Choroid plexus epithelial cell (primary cell): Measurements from ENCODE around the gene ASCL2.

Experiments
- DNase-seq: peaks from one replicate; pipeline ENCODE4 v3.0.0-alpha.2; 2010; ENCODE audit warnings: low read depth
- H3K4me3 ChIP-seq: 2 replicates; pipeline ENCODE4 v1.5.1; 2011; ENCODE audit warnings: low read depth, mild to moderate bottlenecking, control low read depth, low read length, moderate library complexity
- TF ChIP-seq, protein P1 (sequence below): conservative IDR thresholded peaks from 2 replicates; pipeline ENCODE4 v1.5.1; 2011; ENCODE audit warnings: low read depth, mild to moderate bottlenecking, control low read depth, inconsistent platforms, low read length, moderate library complexity

ASCL2 gene

DNA sequence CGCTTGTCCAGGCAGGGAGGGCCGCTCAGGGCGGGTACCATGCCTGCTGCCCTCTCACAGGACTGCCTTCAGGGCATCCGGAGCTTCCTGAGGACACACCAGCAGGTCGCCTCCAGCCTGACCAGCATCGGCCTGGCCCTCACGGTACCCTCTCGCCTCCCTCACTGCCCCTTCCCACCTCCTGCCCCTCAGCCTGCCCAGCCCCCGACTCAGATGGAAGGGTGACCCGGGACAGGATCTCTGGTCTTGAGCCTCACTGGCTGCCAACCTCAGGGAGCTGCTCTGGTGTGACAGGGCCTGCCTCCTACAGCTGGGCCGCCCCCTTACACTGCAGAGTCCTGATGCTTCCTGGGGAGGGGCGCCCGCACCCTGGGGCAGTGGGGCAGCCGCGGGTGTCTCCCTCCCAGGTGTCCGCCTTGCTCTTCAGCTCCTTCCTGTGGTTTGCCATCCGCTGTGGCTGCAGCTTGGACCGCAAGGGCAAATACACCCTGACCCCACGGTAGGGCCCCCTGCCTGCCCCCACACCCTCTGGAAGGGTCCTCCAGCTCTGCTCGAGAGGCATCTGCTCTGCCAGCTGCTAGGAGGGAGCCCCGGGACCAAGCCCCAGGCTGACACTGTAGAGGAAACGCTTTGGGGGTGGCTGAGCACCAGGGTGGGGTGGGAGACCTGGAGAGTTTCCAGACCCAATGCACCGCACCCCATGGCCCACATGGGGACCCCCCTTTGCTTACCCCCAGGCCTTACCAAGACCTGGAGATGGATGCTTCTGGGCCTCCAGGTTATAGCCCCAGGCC lies 46.0 kb upstream of the ASCL2 start:
- DNase-seq: no peak
- TF ChIP-seq, protein P1, sequence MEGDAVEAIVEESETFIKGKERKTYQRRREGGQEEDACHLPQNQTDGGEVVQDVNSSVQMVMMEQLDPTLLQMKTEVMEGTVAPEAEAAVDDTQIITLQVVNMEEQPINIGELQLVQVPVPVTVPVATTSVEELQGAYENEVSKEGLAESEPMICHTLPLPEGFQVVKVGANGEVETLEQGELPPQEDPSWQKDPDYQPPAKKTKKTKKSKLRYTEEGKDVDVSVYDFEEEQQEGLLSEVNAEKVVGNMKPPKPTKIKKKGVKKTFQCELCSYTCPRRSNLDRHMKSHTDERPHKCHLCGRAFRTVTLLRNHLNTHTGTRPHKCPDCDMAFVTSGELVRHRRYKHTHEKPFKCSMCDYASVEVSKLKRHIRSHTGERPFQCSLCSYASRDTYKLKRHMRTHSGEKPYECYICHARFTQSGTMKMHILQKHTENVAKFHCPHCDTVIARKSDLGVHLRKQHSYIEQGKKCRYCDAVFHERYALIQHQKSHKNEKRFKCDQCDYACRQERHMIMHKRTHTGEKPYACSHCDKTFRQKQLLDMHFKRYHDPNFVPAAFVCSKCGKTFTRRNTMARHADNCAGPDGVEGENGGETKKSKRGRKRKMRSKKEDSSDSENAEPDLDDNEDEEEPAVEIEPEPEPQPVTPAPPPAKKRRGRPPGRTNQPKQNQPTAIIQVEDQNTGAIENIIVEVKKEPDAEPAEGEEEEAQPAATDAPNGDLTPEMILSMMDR: no peak
- H3K4me3 ChIP-seq: no peak overlapping the region

DNA sequence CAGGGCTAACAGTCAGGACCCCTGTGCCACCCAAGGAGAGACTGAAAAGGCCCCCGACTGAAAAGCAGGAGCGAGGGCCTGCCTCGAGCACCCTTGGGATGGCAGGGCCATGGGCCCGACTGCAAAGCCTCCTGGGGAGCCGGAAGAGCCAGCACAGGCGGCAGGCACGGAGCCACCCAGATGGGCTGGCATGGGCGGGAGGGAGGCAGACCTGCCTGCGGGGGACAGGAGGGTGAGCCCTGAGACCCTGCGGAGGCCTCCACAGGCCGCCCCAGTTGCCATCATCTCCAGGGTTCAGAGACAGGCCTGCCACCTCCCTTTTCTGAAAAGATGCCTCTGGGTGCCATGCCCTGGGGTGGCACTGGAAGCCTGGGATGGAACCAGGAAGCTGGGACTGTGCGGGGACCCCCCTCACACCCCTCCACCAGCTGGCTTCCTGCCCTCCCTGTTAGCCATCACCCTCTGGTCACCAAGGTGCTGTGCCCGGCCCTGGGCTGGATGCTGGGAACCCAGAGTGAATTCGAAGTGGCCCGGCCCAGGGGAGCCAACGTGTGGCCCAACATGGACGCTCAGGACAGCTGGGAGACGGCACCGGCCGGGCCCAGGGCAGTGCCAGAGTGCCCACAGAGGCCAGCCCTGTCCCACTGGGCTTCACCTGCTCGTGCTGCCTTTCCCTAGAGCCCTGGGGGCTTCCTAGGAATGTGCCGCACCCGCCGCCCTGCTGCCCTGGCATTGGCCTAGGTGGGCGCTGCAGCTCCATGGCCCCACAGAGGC lies 45.2 kb upstream of the ASCL2 start:
- TF ChIP-seq, protein P1: no peak
- H3K4me3 ChIP-seq: no peak overlapping the region
- DNase-seq: no peak

DNA sequence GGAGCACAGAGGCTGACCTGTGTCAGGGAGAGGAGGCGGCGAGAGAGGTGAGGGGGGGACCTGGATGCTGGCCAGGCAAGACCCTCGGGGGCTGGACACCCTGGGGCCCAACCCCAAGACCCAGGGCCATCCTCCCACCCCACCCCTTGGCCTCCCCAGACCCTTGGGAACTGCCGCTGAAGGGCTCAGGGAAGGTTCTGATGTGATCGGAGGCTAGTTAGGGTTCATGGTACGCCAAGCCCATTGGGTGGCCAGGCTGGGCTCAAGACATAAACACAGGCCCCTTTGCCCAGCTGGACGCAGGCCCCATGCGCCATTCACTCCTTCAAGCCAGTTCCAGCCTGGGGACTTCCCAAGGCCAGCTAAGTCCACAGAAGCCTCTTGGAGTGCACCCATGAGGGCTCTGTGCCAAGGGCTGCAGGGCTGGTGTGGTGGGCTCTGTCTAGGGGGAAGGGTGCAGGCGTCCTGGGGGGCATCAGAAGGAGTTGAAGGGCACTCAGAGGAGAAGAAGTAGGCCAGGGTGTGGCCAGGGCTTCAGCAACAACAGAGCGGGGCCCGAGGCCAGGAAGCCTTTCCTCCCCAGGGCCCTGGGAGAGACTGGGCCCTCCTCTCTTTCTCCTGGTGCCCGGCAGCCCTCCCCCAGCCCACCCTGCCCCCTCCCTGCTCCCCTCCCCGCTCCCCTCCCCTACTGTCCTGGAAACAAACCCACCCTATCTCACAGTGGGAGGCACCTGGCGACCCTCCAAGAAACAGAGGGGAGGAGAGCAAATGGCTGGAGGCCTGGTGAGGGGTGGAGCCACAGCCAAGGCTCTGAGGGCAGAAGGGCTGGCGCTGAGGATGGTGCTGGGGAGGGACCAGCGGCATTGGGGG lies 44.4 kb upstream of the ASCL2 start:
- TF ChIP-seq, protein P1: no peak
- H3K4me3 ChIP-seq: no peak overlapping the region
- peak; percentile 85 for DNase-seq

- DNase-seq: no peak
- TF ChIP-seq, protein P1: no peak
- no peak overlapping the region for H3K4me3 ChIP-seq
Measured at GRCh38 chr11:2314136-2314524, 43.7 kb upstream of the ASCL2 start.

DNA sequence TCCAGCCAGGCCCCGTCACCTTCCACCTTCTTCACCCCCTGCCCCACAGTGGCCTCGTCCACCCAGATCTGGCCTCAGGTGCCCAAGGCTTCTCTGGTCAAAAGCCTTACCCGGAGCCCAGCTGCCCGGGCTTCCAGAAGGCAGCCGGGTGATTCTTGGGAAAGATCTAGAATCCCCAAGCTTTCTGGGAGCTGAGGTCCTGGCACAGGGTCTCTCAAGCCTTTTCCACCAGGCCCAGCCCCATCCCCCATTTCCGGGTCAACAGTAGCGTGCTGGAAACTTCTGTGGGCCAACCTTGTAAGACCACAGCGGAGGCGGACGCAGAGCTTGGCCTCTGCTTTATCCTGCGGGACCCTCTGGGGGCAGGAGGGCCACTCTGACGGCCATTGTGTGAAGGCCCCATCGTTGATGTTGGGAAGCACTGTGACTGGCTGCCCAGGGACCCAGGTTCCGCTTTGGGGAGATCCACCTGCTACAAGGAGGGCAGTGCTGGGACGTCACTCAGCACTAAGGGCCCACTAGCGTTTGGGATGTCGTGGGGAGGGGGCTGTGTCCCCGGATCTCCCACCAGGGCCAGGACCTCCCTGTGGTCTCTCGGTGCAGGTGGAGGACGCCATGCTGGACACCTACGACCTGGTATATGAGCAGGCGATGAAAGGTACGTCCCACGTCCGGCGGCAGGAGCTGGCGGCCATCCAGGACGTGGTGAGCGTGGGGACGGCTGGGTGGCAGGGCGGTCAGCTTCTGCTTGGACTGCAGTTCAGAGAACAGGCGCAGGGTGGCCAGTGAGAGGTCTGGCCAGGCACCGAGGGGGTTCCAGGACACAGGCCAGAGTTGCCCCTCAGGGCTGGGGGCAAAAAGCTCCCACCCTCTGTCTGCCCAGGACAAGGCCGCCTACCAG lies 42.9 kb upstream of the ASCL2 start:
- no peak overlapping the region for H3K4me3 ChIP-seq
- no peak for DNase-seq
- TF ChIP-seq, protein P1: no peak
